Right lobe of liver (tissue), 4 donors: Measurements from ENCODE around the gene GNG11.

ENCODE experiments used
- CTCF ChIP-seq, 4 donors: fragments of 200-600 bp in 3 of 4; fragments of 450-650 bp in 1 of 4; IDR thresholded peaks; one replicate each; pipeline versions ENCODE4 v1.5.1 to v1.8.0; 2016 to 2022; ENCODE audit warnings: antibody characterized with exemption in 4 of 4, mild to moderate bottlenecking in 2 of 4
- POLR2A ChIP-seq: fragments of 450-650 bp; IDR thresholded peaks from one replicate; pipeline ENCODE4 v1.6.1; 2017; ENCODE audit warnings: antibody characterized with exemption, mild to moderate bottlenecking
- donor health status: DM: no; HTN: no; CAD: no.
- donor health status: DM: no; HTN: no; CAD: no.
- donor health status: DM: no; HTN: yes; CAD: no.

GRCh38 chr7:93910076-93910994, 11.2 kb upstream of the GNG11 start:
- no peak for TF ChIP-seq CTCF (IDR thresholded peaks at IDR 0.05)
- TF ChIP-seq POLR2A = no peak
